C1 segment of cervical spinal cord (tissue), 14 donors: ENCODE measurements around the gene TSPOAP1.

Experiments used
- DNase-seq, 14 donors: peaks; one replicate each; lab custom pipeline; 2025; lab: John Stamatoyannopoulos, UW

The TSPOAP1 gene, protein sequence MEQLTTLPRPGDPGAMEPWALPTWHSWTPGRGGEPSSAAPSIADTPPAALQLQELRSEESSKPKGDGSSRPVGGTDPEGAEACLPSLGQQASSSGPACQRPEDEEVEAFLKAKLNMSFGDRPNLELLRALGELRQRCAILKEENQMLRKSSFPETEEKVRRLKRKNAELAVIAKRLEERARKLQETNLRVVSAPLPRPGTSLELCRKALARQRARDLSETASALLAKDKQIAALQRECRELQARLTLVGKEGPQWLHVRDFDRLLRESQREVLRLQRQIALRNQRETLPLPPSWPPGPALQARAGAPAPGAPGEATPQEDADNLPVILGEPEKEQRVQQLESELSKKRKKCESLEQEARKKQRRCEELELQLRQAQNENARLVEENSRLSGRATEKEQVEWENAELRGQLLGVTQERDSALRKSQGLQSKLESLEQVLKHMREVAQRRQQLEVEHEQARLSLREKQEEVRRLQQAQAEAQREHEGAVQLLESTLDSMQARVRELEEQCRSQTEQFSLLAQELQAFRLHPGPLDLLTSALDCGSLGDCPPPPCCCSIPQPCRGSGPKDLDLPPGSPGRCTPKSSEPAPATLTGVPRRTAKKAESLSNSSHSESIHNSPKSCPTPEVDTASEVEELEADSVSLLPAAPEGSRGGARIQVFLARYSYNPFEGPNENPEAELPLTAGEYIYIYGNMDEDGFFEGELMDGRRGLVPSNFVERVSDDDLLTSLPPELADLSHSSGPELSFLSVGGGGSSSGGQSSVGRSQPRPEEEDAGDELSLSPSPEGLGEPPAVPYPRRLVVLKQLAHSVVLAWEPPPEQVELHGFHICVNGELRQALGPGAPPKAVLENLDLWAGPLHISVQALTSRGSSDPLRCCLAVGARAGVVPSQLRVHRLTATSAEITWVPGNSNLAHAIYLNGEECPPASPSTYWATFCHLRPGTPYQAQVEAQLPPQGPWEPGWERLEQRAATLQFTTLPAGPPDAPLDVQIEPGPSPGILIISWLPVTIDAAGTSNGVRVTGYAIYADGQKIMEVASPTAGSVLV (N-terminal part only)

GRCh38 chr17:58328195-58329034 is at the start of gene TSPOAP1:
TSPOAP1 (minus strand) TSS chr17:58328795; CDS start chr17:58327920, 875 bp downstream.
- DNase-seq: peak in 8 of 14 donors; percentile 19 to 72 (median 34)

- DNase-seq: no peak
Measured at GRCh38 chr17:58377661-58378060, 49.1 kb upstream of the TSPOAP1 start.

DNA sequence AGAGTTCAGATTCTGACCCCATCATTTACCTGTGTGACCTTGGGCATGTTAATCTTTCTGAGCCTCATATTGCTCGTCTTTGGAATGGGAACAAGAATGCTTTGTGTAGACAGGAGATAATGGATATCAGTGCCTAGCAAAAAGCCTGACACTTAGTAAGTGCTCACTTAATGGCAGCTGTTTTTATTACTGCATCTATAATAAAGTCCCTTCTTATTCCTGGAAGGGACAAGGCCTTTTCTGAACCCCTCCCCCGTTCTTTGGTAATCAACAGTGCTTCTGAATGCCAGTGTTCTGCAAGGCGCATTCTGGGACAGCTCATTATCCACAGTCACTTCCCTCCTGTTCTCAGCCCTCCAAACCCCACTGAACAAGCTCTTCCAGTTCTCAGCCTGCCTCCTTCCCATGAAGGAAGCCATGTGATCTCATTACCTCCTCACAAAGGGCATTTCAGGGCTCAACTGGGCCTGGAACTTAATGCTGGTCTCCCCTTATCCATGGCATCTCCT is 48.6 kb upstream of the TSPOAP1 start:
- no peak for DNase-seq

- DNase-seq: no peak
Measured at GRCh38 chr17:58376472-58377000, 47.9 kb upstream of the TSPOAP1 start.

DNA sequence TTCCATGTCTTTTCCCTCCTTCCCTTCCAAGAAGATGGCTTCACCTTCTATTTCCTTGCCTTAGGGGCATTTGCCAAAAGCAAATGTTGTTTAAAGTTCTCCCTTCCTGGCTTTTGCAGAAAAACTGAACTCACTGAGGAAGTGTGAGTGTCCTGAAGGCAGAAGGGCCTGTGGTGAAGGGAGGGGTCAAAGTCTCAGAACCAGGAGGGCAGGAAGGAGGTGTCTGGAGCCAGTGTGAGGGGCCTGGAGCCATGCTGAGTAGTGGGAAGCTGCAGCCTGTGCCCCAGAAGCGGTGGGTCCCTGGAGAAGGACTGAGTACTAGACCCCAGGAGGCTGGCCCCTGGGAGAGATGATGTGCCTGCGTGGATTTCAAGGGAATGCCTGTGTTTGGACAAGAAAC is 47.2 kb upstream of the TSPOAP1 start:
- DNase-seq: no peak

- no peak for DNase-seq
Measured at GRCh38 chr17:58375256-58375655, 46.7 kb upstream of the TSPOAP1 start.

DNA sequence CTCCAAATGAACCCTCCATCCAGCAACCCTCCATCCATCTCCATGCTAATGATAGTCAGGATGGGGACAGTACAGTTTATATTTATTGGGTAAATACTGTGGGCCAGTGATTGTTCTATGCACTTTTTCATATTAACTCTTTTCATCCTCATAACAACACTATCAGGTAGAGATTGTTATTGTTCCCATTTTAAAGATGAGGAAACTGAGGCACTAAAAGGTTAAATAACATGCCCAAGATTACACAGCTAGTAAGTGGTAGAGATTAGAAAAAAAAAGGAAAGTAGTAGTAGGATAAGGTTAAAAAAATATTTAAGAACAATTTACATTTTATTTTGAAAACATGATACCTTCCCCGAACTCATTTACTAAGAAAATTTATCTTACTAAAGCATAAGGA is 45.3 kb upstream of the TSPOAP1 start:
- no peak for DNase-seq

GRCh38 chr17:58373003-58373402 is 44.4 kb upstream of the TSPOAP1 start:
- DNase-seq: no peak

- DNase-seq: peak in 1 of 14 donors; percentile 79
Measured at GRCh38 chr17:58371300-58371950, 42.8 kb upstream of the TSPOAP1 start.

- DNase-seq: no peak
Measured at GRCh38 chr17:58370716-58371115, 42.1 kb upstream of the TSPOAP1 start.

DNA sequence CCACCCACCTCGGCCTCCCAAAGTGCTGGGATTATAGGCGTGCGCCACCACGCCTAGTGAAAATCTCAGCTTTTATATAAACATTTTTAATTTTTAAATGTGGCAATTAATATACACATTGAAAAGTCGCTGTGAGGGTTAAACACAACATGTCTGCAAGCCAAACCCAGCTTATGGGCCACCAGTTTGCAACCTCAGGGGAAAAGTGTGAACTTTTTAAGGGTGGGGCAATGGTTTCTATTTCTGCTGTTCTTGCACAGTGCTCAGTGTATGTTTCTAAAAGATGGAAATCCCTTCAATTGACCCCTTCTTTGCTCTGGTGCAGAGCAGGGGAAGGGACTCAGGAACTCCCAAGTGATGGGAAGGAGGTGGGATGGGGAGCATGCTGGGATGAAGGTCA is 41.7 kb upstream of the TSPOAP1 start:
- no peak for DNase-seq

DNA sequence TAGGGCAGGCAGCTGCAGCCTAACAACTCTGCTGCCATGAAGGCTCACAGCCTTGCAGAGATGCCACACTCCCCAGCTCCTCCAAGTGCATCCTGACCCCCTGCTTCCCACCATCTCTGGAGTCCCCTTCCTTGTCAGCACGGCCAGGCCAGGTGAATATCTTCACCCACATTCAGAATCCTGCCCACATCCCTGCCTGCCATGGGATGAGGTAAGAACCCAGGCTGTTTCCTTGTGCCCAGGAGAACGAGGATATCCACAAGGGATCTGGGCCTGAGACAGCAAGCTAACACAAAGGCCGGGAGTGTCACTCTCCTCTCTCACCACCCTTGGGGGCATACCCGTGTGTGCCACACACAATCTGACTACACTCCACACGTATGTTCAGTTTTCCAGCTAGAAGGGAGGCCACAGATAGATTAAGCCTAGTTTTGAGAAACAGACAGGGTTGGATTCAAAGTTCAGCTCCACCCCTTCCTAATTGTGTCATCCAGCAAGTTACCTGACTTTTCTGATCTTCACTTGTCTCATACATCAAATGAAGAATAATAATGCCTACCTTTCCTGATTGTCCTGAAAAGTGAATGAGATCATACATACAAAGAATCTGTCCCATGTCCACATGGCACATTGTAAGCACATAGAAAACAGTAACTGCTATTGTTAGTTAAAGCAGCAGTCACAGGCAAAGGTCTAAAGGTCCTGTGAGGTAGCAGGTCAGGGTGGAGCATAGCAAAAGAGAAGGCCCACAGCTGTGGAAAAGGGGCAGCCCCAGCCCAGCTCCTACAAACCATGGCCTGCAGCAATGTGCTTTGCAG is 40.8 kb upstream of the TSPOAP1 start:
- no peak for DNase-seq

DNA sequence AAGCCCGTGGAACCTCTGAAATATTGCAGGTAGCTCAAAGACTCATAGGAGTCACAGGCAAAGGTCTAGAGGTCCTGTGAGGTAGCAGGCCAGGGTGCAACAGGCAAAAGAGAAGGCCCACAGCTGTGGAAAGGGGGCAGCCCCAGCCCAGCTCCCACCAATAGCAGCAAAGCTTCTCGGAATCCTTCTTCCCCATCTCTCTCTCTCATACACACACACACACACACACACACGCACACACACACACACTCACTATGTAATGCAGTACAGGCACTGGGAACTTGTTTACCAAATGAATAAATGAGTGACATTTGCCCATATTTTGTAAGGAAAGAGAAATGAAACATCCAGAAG is 40.2 kb upstream of the TSPOAP1 start:
- DNase-seq: no peak

- no peak for DNase-seq
Measured at GRCh38 chr17:58367461-58367860, 38.9 kb upstream of the TSPOAP1 start.

DNA sequence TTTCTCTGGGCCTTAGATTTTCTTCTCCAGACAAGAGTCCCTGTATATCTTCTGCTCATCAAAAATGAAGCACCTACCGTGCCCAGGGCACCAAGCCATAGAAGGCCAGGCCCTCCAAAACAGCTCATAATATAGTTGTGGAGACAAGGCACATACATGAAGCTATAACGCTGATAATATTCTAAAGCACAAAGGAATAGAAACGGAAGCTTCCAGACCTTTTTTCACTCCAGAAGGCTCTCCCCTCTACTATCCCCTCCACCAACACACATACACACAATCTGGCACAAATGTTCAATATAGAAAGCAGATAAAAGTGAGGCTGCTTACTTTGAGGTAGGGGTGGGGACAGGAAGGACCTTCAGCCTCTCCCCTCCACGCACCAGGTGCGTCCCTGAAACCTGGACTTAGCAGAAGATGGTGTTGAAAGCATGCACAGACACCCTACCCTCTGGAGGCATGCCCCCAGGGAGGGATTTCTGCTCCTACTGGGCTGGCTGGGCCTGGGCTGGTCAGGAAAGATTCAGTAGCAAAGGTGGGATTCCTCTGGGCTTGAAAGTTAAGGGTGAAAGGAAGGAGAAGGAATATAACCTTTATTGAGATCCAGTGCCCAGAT is 37.5 kb upstream of the TSPOAP1 start:
- no peak for DNase-seq

GRCh38 chr17:58365185-58365979 is 36.8 kb upstream of the TSPOAP1 start:
- no peak for DNase-seq

DNA sequence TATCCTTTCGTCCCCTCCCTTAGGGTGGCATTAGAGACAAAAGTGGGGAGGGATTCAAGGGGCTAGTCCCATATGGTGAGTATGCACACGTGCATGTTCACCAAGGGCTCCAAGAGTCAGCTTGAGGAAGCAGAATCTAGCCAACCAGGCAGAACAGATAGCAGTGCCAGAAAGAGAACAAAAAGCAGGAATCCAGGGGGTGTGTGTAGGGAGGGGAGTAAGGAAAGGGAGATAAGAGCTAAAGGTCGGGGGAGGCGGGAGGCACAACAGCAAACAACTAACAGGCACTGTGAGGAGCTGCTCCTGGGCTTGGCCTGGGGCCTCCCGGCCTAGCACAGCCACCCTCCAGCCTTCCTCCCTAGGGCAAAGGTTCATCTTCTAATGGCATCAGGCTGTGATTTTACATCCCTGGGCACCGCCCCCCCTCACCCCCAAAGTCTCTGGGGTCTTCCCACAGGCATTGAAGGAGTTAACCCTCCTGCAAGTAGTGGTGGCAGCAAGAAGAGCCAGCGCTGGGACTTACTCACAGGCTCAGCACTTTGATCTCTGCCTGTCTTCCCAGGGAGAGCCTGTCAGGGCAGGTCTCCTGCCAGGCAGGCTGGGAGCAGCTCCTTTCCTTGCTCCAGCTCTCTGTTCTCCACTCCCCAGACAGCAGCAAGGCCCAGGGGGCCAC is 35.8 kb upstream of the TSPOAP1 start:
- no peak for DNase-seq
